GM21526 (cell line): Measurements from ENCODE around the gene CCDC57.

Source experiments
- ATAC-seq: cut with Tn5 transposase; IDR thresholded peaks from one replicate; pipeline ENCODE4 v1.9.1; 2021; ENCODE audit warnings: moderate library complexity; ENCODE audit not compliant: unreplicated experiment, low FRiP score

CCDC57 gene

DNA sequence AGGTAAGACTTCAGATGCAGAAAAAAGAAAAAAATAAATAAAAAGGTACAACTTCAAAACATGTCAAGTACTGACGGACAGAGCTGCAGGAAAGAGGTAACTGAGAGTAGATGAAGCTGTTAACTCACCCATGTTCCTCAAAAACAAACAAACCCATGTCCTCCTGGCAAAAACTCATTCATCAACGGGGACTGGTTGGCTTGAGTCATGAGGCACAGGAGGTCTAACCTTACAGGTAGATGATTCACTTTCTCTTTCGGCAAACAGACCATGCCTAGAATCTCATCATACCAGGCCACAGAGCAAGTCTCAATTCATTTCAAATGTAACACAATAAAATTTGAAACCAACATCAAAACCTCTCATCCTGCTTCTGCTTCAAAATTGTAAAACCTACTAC lies 102.3 kb downstream of the CCDC57 start:
- ATAC-seq = no peak

DNA sequence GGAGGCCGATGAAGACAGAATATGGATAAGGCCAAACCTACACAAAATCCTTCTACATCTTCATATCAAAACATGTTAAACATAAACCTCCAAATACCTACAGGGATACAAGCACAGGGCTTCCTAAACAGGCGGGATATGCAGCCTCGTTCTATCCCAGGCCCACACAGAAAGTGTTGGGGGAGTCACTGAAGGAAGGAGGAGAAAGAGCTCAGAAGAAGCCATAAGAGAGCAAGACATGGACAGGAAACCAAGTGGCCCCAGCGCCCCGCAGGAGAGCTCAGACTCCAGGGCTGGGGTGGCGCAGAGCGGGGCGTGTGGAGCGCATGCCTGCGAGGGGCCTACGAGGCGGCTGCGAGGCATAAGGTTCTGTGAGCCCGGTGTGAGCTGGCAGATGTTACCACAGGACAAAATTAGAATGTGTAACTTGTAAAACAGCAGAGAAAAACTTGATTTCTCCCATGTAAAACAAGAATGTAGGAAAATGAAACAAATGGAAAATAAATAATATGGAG lies 103.6 kb downstream of the CCDC57 start:
- no peak for ATAC-seq

DNA sequence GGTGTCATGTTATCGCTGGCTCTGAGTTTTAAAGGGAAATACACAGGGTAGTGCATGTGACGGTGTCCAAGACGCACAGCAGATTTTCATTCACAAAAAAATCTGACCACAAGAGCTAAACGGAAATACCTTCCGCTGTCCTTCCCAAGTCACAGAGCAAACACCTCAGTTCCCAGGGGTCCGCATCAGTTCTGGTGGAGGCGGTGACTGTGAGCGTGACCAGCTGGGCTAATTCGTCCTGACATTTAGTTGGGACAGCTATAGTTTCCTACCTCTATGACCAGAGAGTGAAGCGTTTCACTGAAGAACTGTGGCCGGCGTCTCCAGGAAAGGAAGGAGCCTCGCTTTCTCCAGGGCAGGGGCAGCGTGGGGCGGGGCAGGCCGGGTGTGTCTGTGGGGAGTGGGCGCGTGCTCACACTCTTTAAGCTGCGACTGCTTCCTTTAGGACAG lies 104.1 kb downstream of the CCDC57 start:
- ATAC-seq = no peak

DNA sequence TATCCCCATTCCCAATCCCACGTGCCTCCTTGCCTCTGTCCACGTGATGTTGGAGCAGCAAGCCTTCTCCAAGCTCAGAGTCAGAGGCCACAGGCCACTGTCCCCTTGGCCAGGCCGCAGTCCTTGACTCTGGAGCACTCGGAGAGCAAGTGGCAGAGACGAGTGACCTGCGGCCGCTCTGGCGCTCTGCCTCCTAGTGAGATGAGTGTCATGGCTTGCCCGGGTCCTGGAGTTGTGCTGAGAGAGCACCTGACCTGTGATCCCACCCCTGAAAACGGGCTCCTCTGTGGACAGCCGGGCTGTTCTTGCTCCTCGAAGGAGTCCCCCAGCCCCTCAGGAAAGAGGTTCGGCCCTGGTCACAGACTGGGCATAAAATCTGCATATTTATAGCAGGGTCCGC lies 104.6 kb downstream of the CCDC57 start:
- no peak for ATAC-seq

DNA sequence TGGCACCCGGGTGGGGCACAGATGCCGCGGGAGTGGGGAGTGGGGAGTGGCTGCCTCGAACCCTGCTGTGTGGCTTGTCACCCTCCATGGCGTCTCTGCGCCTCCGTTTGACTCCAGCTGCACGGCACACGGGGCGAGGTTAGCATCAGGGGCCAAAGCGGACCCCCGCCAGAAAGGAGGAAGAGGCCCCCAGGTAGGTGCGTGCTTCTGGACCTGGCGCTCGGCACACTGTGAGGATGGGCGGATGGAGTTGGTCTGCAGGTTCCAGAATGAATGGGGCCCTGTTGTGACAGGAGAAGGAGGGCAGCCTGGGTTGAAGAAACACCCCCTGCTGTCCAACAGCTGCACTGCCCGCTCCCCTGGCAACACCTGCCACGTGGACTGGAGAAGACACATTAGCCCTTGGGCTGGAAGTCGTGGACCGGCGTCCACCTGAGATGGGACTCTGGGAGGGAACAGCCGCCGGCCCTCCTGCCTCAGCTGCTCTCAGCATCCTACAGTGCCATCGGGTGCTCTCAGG lies 105.2 kb downstream of the CCDC57 start:
- ATAC-seq = no peak

DNA sequence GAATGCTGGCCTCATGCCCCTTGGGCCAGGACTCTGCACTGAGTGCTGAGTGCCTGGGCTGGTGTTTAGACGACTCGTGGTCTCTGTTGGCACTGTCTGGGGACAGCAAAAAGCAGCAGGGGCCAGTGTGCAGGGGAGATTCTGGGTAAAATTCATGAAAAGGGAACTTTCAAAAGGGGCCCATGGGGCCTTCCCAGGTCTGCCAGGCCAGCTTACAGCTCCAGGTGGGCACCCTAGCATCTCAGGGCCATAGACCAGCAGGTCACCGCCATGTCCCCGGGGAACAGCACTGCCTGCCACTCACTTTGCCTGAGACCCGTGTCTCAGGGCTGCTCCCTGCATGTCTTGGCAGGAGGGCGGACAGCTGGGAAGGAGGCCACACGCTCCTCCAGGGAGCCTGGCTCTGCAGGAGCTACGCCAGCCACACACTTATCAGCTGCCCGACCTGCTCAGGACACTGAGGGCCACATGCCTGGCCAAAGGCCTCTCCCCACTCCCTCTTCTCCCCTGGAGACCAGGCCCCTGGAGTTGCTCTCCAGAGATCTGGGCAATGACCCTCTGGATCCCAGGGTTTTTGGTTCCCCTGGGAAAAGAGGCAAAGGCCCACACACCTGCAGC lies 105.8 kb downstream of the CCDC57 start:
- no peak for ATAC-seq

DNA sequence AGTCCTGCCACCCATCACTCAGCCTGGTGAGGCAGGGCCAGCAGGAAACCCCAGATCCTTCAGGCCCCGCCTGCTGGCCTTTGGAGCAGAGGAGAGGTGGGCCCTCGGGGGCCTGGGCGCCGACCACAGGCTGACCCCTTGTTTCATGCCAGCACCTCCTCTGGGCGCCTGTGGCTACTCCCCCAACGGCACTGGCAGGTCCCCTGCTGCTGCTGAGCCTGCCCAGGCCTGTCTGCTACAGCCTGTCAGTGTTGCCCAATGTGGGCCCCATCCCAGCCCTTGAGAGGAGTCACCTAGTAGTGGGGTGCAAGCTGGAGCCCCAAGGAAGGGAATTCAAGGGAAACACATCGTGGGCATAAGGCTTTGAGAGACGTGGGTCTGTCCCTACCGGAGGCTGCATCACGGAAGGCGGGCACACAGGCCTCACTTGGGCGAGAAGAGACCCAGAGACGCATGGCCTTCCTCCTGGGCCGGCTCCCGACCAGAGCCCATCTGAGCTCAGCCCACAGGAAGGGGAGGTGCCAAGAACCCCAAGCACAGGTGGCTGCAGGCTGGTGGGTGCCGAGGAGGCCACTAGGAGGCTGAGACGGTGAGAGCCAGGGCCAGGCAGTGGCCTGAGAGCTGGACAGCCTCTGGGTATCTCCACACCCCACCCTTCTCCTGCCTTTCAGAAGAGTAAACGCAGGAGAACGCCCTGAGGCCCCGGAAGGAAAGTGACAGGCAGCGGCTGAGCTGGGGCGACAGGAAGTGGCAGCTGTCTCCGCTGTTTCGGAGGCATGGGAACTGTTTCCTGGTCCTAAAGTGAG lies 106.6 kb downstream of the CCDC57 start:
- ATAC-seq = peak; percentile 61

DNA sequence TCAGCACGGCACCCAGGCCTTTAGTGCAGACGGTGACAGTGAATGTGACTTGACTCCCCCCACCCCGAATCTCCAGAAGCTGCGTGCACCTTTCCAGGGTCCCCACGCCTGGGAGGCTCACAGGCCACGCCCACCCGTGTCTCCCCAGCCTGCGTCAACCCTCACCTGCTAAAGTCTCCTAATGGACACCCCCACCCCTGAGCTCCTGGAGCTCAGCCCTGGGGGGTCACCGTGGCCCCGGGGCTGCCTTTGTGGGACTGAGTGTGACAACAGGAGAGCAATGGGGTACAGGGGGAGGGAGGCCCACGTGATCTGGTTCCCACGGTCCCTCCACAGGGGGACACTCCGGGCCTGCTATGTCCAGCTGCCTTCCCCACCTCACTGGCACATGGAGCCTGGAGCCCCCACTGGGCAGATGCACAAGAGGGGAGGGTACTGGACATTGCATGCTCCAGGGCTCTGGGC lies 107.2 kb downstream of the CCDC57 start:
- ATAC-seq = no peak

DNA sequence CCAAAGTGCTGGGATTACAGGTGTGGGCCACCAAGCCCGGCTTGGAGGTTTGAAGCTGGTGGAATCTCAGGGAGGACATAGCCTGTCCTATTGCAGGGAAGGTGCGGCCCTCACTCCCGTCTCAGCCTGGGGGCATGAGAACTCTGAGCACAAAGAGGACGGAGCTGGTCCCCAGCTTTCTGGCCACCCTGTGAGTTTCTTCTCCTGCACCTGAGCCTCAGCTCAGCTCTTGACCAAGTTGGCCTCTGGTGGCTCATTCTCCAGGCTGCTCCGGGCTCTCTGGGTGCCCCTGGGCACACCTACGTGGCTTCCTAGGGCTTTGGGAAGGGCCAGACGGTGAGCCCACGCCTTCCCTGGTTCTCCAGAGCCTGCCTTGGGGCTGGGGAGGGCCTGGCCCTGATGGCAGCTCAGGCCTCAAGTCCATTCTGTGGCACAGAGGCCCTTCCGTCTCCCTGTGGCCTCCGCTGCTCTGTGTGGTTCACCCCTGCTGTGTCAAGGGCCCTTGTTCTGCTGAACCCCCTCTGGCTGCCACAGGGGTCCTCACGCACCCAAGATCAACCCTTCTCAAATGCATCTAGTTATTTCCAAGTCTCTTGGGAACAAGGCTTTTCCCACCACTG lies 107.7 kb downstream of the CCDC57 start:
- no peak for ATAC-seq

DNA sequence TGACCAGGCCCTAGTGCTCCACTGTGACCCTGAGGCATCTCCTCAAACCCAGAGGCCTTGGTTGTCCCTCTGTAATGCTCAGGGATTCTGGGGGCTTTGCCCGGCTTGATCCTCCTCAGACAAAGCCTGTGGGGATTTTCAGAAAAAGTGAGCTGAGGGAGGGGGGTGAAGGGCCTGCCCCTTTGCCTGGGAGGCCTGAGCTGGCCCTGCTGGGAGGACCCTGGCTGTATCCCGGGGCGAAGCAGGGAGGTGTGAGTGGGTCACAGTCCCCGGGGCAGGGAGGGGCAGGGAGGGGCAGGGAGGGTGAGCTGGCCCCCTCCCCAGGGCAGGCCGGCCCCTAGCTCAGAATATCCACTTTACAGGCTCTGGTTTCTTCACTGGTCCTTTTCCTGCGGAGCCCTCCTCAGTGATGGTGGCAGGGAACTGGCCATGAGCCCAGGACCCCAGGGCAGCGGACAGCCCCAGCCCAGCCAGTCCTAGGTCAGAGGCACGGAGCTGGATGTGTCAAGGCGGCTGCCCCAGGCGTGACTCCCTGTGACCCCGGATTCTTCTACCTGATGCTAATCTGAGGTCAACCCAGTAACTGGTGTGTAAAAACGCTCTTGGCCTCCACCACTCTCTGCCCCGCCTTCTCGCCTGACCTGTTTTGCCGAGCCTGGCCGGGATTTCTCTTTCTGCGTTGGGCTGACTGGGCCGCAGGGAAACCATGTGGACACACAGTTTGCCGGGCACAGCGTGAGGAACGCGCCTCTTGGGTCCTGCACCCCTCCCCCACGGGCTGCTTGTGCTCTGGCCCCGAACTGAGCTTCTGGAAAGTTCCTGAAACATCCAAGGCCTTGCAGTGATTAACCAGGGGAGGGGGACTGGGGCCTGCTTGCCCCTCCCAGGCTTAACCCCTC lies 108.8 kb downstream of the CCDC57 start:
- no peak for ATAC-seq

DNA sequence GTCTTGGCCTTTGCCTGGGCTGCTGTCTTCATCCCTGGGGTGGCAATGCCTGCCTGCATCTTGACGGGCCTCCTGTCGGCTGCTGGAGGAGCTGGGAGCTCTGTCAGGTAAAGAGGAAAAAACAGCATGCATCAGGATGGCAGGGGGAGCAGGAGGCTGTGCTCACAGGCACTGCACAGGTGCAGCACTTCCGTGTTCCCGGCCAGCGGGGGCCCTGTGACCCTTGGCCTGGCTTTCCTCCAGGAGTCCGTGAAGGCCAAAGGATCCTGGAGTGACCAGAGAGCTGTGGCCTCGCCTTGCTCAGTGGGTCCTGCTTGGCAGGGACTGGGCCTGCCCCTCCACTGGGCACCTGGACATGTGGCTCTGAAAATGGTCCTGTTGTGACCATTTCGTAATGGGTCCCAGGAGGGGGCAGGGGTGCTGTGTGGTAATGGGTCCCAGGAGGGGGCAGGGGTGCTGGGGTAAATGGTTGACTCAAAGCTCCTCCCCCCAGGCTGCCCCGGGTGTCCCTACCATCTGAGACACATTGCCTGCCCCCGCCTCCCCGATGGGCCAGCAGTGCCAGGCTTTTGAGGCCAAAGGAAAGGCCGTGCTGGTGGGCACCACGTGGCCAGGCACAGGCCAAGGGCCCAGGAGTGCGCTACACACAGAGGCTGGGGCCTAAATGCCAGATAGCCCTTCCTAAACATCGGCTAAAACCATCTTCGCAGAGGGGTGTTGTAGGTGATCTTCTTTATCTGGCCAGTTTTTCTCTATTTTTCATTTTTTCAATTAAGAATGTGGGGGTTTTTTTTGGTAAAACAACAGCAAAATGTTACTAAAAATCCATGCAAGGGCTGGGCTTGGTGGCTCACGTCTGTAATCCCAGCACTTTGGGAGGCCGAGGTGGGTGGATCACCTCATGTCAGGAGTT lies 110.6 kb downstream of the CCDC57 start:
- ATAC-seq = no peak

DNA sequence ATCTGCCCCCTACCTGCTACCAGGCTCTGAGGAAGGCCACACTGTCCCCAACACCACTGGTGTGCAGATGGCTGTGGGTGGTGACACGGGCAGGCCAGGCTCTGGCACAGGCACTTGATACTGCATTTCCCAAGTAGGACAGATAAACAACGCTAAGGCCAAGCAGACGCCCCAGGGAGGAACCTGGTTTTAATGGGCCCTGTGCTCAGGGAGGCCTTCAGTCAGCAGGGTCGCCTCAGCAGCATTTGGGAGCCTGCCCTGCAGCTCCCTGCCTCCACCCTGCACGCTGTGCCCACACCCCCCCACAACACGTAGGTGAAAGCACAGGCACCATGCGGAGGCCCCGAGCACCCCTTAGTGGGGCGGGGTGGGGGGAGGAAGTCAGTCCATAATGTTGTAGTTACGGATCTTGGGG lies 111.3 kb downstream of the CCDC57 start:
- no peak for ATAC-seq

DNA sequence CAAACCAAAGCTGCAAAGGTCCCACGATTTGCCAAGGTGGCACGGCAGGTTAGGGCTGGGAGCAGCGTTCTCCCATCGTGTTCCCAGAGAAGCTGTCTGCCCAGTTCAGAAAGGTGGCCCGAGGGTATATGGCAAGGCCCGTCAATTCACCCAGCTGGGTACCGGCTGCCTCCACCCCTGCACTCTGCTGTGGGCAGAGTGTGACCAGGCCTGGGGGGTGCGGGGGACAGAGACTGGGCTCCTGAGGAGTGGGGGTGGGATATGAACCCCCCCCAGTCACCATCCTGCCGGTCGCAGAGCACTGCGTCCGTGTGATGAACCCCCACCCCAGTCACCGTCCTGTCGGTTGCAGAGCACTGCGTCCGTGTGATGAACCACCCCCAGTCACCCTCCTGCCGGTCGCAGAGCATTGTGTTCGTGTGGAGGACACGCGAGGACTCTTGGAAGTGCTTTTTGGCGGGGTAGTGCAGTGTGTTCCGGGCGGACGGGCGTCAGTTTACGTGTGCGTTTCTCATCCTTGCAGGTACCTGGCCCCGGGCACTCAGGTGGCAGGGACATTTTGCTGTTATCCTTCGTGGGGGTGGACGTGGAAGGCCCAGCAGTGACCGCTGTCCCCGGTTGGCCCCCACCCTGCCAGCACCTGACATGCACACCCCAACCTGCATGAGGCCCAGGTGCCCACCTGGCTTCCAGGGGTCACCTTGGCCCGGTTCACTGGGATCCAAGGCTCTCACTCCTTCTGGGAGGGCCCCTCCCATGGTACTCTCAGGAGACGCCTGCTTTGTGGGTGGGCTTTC lies 111.9 kb downstream of the CCDC57 start:
- no peak for ATAC-seq

DNA sequence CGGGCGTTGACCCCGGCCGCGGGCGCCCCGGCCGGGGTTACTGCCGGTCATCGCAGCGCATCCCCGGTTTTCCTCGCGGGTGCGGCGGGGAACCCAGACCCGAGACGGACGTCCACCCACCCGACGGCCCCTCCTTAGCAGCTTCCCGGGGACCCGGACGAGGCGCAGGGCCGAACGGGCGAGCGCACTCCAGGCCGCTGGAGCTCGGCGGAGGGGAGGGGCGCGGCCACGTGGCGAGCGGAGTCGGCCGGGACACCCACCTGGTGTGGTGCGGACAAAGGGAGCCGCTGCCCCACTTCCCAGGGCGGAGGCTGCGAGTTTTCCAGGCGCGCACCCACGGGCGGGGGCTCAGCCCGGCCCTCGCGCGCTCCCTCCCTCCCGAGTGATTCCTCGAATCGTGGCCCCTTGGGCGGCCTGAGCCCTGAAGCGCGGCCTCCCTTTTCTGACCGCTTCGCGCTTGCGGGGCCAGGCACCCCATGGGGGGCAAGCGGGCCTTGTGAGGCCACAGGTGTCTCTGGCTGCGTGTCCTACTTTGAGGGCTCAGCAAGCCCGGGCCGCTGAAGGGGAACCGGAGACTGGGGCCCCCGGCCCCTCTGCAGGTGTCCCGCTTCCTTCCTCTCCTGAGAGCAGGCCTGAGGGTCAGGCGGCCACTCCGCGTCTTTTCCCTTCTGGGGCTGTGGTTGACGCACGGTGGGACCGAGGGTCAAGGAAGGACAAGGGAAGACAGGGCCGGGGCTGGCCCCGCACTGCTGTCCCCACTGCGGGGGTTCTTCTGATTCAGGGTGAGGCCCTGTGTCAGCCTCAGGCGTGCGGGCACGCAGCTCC lies 113.5 kb downstream of the CCDC57 start:
- peak; percentile 2 for ATAC-seq

DNA sequence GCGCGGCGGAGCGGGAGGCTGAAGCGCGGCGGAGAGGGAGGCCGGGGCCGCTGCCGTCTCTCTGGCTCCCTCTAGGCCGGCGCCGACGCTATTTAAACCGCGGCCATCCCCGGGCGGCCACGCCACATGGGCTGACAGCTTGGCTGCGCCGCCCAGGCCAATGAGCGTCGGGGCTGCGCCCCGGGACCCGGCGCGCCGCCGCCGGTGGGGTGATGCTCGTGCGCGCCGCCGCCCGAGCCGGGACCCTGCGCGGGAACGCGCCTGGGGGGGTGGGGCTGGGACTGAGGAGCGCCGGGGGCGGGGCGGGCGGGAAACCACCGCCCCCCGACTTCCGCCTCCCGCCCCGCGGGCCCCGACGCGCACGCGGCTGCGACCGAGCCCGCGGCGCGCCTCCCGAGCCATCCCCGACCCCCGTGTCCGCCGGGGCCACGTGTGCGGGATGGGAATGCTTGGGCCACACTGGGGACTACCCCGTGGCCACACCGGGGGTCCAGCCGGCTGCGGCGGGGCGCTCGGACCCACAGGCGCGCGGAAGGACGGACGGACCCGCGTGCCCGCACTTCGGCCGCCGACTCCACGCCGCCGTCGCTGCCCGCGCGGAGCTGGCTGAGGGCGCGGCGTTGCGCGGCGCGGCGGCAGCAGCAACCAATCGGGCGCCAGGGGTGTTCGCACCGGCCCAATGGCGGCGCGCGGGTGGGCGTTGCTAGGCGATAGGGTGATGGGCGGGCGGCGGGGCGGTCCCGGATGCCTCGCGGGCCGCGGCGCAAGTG lies 114.3 kb downstream of the CCDC57 start, which contains the start of gene FASN:
Gene FASN, minus strand, starts transcription at position 68 of the 770 bp plus-strand sequence. CDS start 1,791 bp downstream, outside the sequence.
- peak; percentile 54 for ATAC-seq

DNA sequence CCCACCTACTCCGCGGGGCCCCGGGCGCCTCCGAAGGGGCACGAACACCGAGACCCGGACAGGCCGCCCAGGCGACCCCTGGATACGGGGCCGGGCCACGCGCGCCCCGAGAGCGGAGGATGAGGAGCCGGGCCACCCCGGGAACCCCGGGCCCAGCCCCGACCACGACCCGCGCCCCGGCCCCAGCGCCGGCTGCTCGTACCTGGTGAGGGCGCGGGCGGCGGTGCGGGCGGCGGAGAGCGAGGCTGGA lies 114.8 kb downstream of the CCDC57 start:
- ATAC-seq = peak; percentile 15
